B cell (primary cell): Measurements from ENCODE around the gene MAIP1. TPM values are rescaled to one million over a fixed set of nuclear protein-coding genes. Genes with fewer than 3 reads are reported as not detected.

Source experiments
- ATAC-seq: fragments of 200-7000 bp; cut with Tn5 transposase; one replicate; pipeline ENCODE4 v1.10.0; 2021; ENCODE audit warnings: low read depth, mild to moderate bottlenecking, moderate number of reproducible peaks, moderate library complexity
- CTCF ChIA-PET: fragments of 350-600 bp; sonication (Branson Sonifier 250); formaldehyde crosslinking; loops from one replicate; lab custom pipeline; 2021; ENCODE audit warnings: antibody characterized with exemption, inconsistent platforms; lab: Charles Lee
- POLR2A ChIA-PET: fragments of 350-600 bp; sonication (Branson Sonifier 250); formaldehyde crosslinking; loops from one replicate; lab custom pipeline; 2021; ENCODE audit warnings: antibody characterized with exemption; lab: Charles Lee
- DNase-seq: peaks from one replicate; pipeline ENCODE4 v3.0.0; 2013
- H2AFZ ChIP-seq: 2 replicates; pipeline ENCODE4 v1.6.1; 2012; ENCODE audit warnings: mild to moderate bottlenecking, low read depth, low read length; ENCODE audit not compliant: insufficient read depth, poor library complexity, severe bottlenecking
- H3K27ac ChIP-seq, 2 donors: 1 replicate in 1 of 2; 2 replicates in 1 of 2; pipeline ENCODE4 v1.5.1; 2012 to 2013; ENCODE audit warnings: low read length in 2 of 2, mild to moderate bottlenecking in 2 of 2, moderate library complexity in 1 of 2
- H3K27me3 ChIP-seq, 4 experiments: fragments of 200-600 bp in 1 of 4; sonication (generic) in 1 of 4; replicated peaks in 1 of 4; 1 replicate in 2 of 4; 2 replicates in 2 of 4; pipeline versions ENCODE4 v1.6.1 to v1.7.0; 2013 to 2016; ENCODE audit warnings: low read length in 3 of 4, mild to moderate bottlenecking in 2 of 4, mixed read lengths in 1 of 4, moderate library complexity in 1 of 4; ENCODE audit not compliant: insufficient read depth in 4 of 4, control insufficient read depth in 3 of 4; ENCODE audit errors: control extremely low read depth in 1 of 4
- H3K36me3 ChIP-seq, 2 experiments: replicated peaks in 1 of 2; 1 replicate in 1 of 2; 2 replicates in 1 of 2; pipeline versions ENCODE4 v1.6.1 to v1.7.1; 2013; ENCODE audit warnings: low read length in 1 of 2; ENCODE audit not compliant: insufficient read depth in 2 of 2, control insufficient read depth in 1 of 2; ENCODE audit errors: control extremely low read depth in 1 of 2, extremely low read depth in 1 of 2
- H3K4me1 ChIP-seq, 2 donors: fragments of 200-600 bp in 1 of 2; sonication (generic) in 1 of 2; 1 replicate in 1 of 2; 2 replicates in 1 of 2; pipeline versions ENCODE4 v1.5.1 to v1.6.1; 2013 to 2017; ENCODE audit warnings: low read length in 2 of 2; ENCODE audit not compliant: control insufficient read depth in 2 of 2, insufficient read depth in 2 of 2
- H3K4me2 ChIP-seq: replicated peaks from 2 replicates; pipeline ENCODE3; 2012; ENCODE audit warnings: mild to moderate bottlenecking, low read depth, low read length; ENCODE audit not compliant: poor library complexity, severe bottlenecking
- H3K4me3 ChIP-seq, 5 experiments: fragments of 200-600 bp in 1 of 5; sonication (generic) in 1 of 5; 1 replicate in 3 of 5; 2 replicates in 2 of 5; pipeline versions ENCODE4 v1.5.1 to v1.7.0; 2011 to 2016; ENCODE audit warnings: low read length in 4 of 5, mild to moderate bottlenecking in 4 of 5, low read depth in 2 of 5, control low read depth in 1 of 5, moderate library complexity in 1 of 5; ENCODE audit not compliant: insufficient read depth in 1 of 5; ENCODE audit errors: control extremely low read depth in 1 of 5, extremely low read depth in 1 of 5
- H3K79me2 ChIP-seq: fragments of 200-600 bp; sonication (generic); one replicate; pipeline ENCODE4 v1.6.0; 2016; ENCODE audit warnings: low read length; ENCODE audit not compliant: control insufficient read depth, insufficient read depth
- H3K9ac ChIP-seq: fragments of 200-600 bp; sonication (generic); 2 replicates; pipeline ENCODE4 v1.6.1; 2017; ENCODE audit warnings: mild to moderate bottlenecking, low read length, moderate library complexity
- H3K9me3 ChIP-seq, 3 donors: one replicate each; pipeline versions ENCODE4 v1.6.1 to v1.7.1; 2013; ENCODE audit warnings: low read length in 2 of 3; ENCODE audit not compliant: control insufficient read depth in 2 of 3, insufficient read depth in 1 of 3; ENCODE audit errors: control extremely low read depth in 1 of 3
- H4K20me1 ChIP-seq: 2 replicates; pipeline ENCODE4 v1.6.0; 2012; ENCODE audit warnings: mild to moderate bottlenecking, low read length; ENCODE audit not compliant: insufficient read depth, control insufficient read depth, poor library complexity, severe bottlenecking
- H3K27ac Mint-ChIP-seq: one replicate; pipeline ENCODE4 v1.8.0; 2021; ENCODE audit warnings: mixed read lengths
- H3K27me3 Mint-ChIP-seq: one replicate; pipeline ENCODE4 v1.8.0; 2021; ENCODE audit warnings: mixed read lengths
- H3K4me1 Mint-ChIP-seq: one replicate; pipeline ENCODE4 v1.8.0; 2021; ENCODE audit warnings: mixed read lengths
- H3K4me3 Mint-ChIP-seq: one replicate; pipeline ENCODE4 v1.8.0; 2021; ENCODE audit warnings: mixed read lengths
- H3K9me3 Mint-ChIP-seq: one replicate; pipeline ENCODE4 v1.8.0; 2022; ENCODE audit warnings: mixed read lengths; ENCODE audit not compliant: insufficient read depth
- CTCF ChIP-seq: fragments of 200-600 bp; IDR thresholded peaks from one replicate; pipeline ENCODE4 v1.8.0; 2022; ENCODE audit warnings: antibody characterized with exemption, mild to moderate bottlenecking
- EZH2 ChIP-seq: IDR thresholded peaks from 2 replicates; pipeline ENCODE4 v1.6.1; 2012; ENCODE audit warnings: borderline replicate concordance, low read depth, mild to moderate bottlenecking, moderate library complexity, low read length; ENCODE audit not compliant: insufficient read depth, poor library complexity, severe bottlenecking
- WGBS: methylation state at CpG from one replicate; pipeline ENCODE4 v1.1.5; 2013; ENCODE audit warnings: missing lambda C conversion rate; ENCODE audit not compliant: insufficient coverage; 5-methylcytosine and 5-hydroxymethylcytosine counted together
- intact Hi-C: fragments of 100-400 bp; cut with micrococcal nuclease; formaldehyde crosslinking; loops from one replicate; pipeline ENCODE4 v1.10.0; 2022
- polyA plus RNA-seq: library from polyadenylated mRNA; depleted of rRNA; stranded (reverse); fragments of >200 nt; gene quantifications from 2 replicates; pipeline ENCODE4 v1.2.3, GENCODE V29; 2012
- total RNA-seq, 2 donors: library from RNA; stranded (reverse); fragments of 120-200 nt in 1 of 2; gene quantifications; 1 replicate in 1 of 2; 2 replicates in 1 of 2; pipeline versions ENCODE4 v1.2.3 to v1.2.4, GENCODE V29; 2013 to 2022

The MAIP1 gene
- total and polyA plus RNA-seq, 2 donors (not counting 1 experiment from before 2014, with no cell fraction given), result 14.4 to 15.8 TPM

- no peak for DNase-seq
- POLR2A ChIA-PET, result no interaction called here
- Mint-ChIP-seq H3K9me3 (no peaks in the 10 kb centered on the region), H3K27me3 (no peaks in the 10 kb centered on the region), H3K4me3 (no peak overlapping the region), H3K27ac (no peak overlapping the region), H3K4me1 (peaks cover 29% of the 10 kb centered on the region)
- H3K4me1 ChIP-seq, result peaks cover 12 to 15% of the 10 kb centered on the region in 2 donors
- H3K27ac ChIP-seq, result no peak overlapping the region
- H3K4me2 ChIP-seq, result no peak overlapping the region
- H3K27me3 ChIP-seq, result no peaks in the 10 kb centered on the region
- intact Hi-C loops, result no loop called here
- CTCF ChIA-PET, result no interaction called here
- no peak for ATAC-seq
- peaks cover 48% of the 10 kb centered on the region for H3K79me2 ChIP-seq
- WGBS, result 95% methylated on average over 4 of the region's 5 CpGs
- no peaks in the 10 kb centered on the region for H3K9me3 ChIP-seq
- no peak overlapping the region for H3K4me3 ChIP-seq
- peaks cover 4% of the 10 kb centered on the region for H4K20me1 ChIP-seq
- no peak overlapping the region for H2AFZ ChIP-seq
- TF ChIP-seq EZH2 (no peak), CTCF (no peak)
- H3K36me3 ChIP-seq, result peaks cover 13 to 24% of the 10 kb centered on the region in 2 experiments
- H3K9ac ChIP-seq, result no peak overlapping the region
These were observed 5.0 kb upstream of the MAIP1 start for GRCh38 chr2:199950396-199950795.

- ChIA-PET CTCF (no interaction called here), POLR2A (no interaction called here)
- Histone ChIP-seq H3K9ac (no peak overlapping the region), H2AFZ (no peak overlapping the region), H3K4me3 (no peak overlapping the region), H4K20me1 (peaks cover 4% of the 10 kb centered on the region), H3K79me2 (peaks cover 48% of the 10 kb centered on the region), H3K4me1 (peaks cover 14 to 15% of the 10 kb centered on the region in 2 donors), H3K36me3 (peaks cover 11 to 18% of the 10 kb centered on the region in 2 experiments), H3K27ac (no peak overlapping the region), H3K27me3 (no peaks in the 10 kb centered on the region), H3K9me3 (no peaks in the 10 kb centered on the region), H3K4me2 (no peak overlapping the region)
- no peak for DNase-seq
- Mint-ChIP-seq H3K27me3 (no peaks in the 10 kb centered on the region), H3K4me1 (peaks cover 29% of the 10 kb centered on the region), H3K9me3 (no peaks in the 10 kb centered on the region), H3K27ac (no peak overlapping the region), H3K4me3 (no peak overlapping the region)
- no peak for ATAC-seq
- intact Hi-C loops, result no loop called here
- TF ChIP-seq EZH2, result no peak
- TF ChIP-seq CTCF, result no peak
- no CpG with 5 or more reads among the region's 1 CpG for WGBS
These were observed 4.4 kb upstream of the MAIP1 start for GRCh38 chr2:199951023-199951422.
